ENCODE results near the gene NDUFA1.
"Not testable (repeated sequence)": the region's sequence is repeated elsewhere in the genome, so short reads cannot be mapped to it uniquely, and the experiment has no call there.

The NDUFA1 gene

GRCh38 chrX:119871599-119872395, at the start of gene NDUFA1, which contains the start of gene RNF113A:
Gene NDUFA1 (plus strand): TSS chrX:119871832. CDS start chrX:119871912, 80 bp downstream.
Gene RNF113A (minus strand): TSS chrX:119871733. CDS start chrX:119871613, 120 bp downstream.
- peak; percentile 87 for DNase-seq (ENCODE audit: low spot score)

GRCh38 chrX:119824221-119824620, 47.4 kb upstream of the NDUFA1 start:
- DNase-seq (ENCODE audit: low spot score): not testable (repeated sequence)

- peak; percentile 43 for DNase-seq (ENCODE audit: low spot score)
Measured at GRCh38 chrX:119826399-119826959, 45.2 kb upstream of the NDUFA1 start.

GRCh38 chrX:119828446-119828845, 43.2 kb upstream of the NDUFA1 start:
- DNase-seq (ENCODE audit: low spot score): no peak

GRCh38 chrX:119833905-119834304, 37.7 kb upstream of the NDUFA1 start:
- DNase-seq (ENCODE audit: low spot score): no peak

- peak; percentile 98 for DNase-seq (ENCODE audit: low spot score)
Measured at GRCh38 chrX:119852382-119853353, 19.0 kb upstream of the NDUFA1 start, which contains the start of gene UPF3B. Gene UPF3B (minus strand): TSS chrX:119852963. CDS start chrX:119852928, 35 bp downstream.

GRCh38 chrX:119853444-119853843, 18.2 kb upstream of the NDUFA1 start:
- no peak for DNase-seq (ENCODE audit: low spot score)

- DNase-seq (ENCODE audit: low spot score): peak; percentile 51
Measured at GRCh38 chrX:119870626-119871131, 953 bp upstream of the NDUFA1 start.

- peak; percentile 28 for DNase-seq (ENCODE audit: low spot score)
Measured at GRCh38 chrX:119871245-119871598, 410 bp upstream of the NDUFA1 start.

- DNase-seq (ENCODE audit: low spot score): no peak
Measured at GRCh38 chrX:119878740-119879139, 7.1 kb downstream of the NDUFA1 start.

- DNase-seq (ENCODE audit: low spot score): no peak
Measured at GRCh38 chrX:119880076-119880475, 8.4 kb downstream of the NDUFA1 start.

GRCh38 chrX:119880552-119881437, 9.2 kb downstream of the NDUFA1 start:
- peak; percentile 79 for DNase-seq (ENCODE audit: low spot score)

GRCh38 chrX:119885554-119886428, 14.2 kb downstream of the NDUFA1 start:
- peak; percentile 26 for DNase-seq (ENCODE audit: low spot score)

GRCh38 chrX:119887721-119888425, 16.2 kb downstream of the NDUFA1 start:
- DNase-seq (ENCODE audit: low spot score): no peak

- DNase-seq (ENCODE audit: low spot score): not testable (repeated sequence)
Measured at GRCh38 chrX:119890626-119891025, 19.0 kb downstream of the NDUFA1 start.

- DNase-seq (ENCODE audit: low spot score): not testable (repeated sequence)
Measured at GRCh38 chrX:119891961-119892692, 20.5 kb downstream of the NDUFA1 start.

- no peak for DNase-seq (ENCODE audit: low spot score)
Measured at GRCh38 chrX:119895843-119896326, 24.3 kb downstream of the NDUFA1 start, which contains the start of gene AKAP14. Gene AKAP14 (plus strand): TSS chrX:119895893. CDS start chrX:119903224, 7,331 bp downstream.

- DNase-seq (ENCODE audit: low spot score): no peak
Measured at GRCh38 chrX:119899125-119899524, 27.5 kb downstream of the NDUFA1 start.

Data from RKO (cell line).